Spleen (tissue), 11 donors: ENCODE results near the gene SERTAD3. TPM values are rescaled to one million over a fixed set of nuclear protein-coding genes. Genes with fewer than 3 reads are reported as not detected.
"Not testable (repeated sequence)": the region's sequence is repeated elsewhere in the genome, so short reads cannot be mapped to it uniquely, and the experiment has no call there.

Experiments
- DNase-seq: peaks from one replicate; pipeline ENCODE4 v3.0.0-alpha.2; 2020
- H3K27ac ChIP-seq, 8 donors: fragments of 200-600 bp; sonication (generic) in 7 of 8; 1 replicate in 4 of 8; 2 replicates in 4 of 8; pipeline versions ENCODE4 v1.5.0 to v1.8.0; 2016 to 2021; ENCODE audit warnings: inconsistent platforms in 4 of 8, mild to moderate bottlenecking in 4 of 8, moderate library complexity in 1 of 8
- H3K27me3 ChIP-seq, 7 donors: fragments of 200-600 bp; sonication (generic) in 6 of 7; replicated peaks in 1 of 7; 1 replicate in 4 of 7; 2 replicates in 3 of 7; pipeline versions ENCODE4 v1.5.0 to v1.8.0; 2016 to 2021; ENCODE audit warnings: inconsistent platforms in 3 of 7, mild to moderate bottlenecking in 1 of 7
- H3K36me3 ChIP-seq, 6 donors: fragments of 200-600 bp; sonication (generic) in 5 of 6; 1 replicate in 4 of 6; 2 replicates in 2 of 6; pipeline versions ENCODE4 v1.5.0 to v1.8.0; 2016 to 2021; ENCODE audit warnings: inconsistent platforms in 2 of 6
- H3K4me1 ChIP-seq, 6 donors: fragments of 200-600 bp; sonication (generic) in 5 of 6; 1 replicate in 3 of 6; 2 replicates in 3 of 6; pipeline versions ENCODE4 v1.5.0 to v1.8.0; 2016 to 2021; ENCODE audit warnings: inconsistent platforms in 3 of 6
- H3K4me3 ChIP-seq, 8 donors: fragments of 200-600 bp; sonication (generic) in 7 of 8; 1 replicate in 4 of 8; 2 replicates in 4 of 8; pipeline versions ENCODE4 v1.5.0 to v1.8.0; 2016 to 2021; ENCODE audit warnings: inconsistent platforms in 4 of 8, mild to moderate bottlenecking in 4 of 8, moderate library complexity in 2 of 8
- H3K9me3 ChIP-seq, 8 donors: fragments of 200-600 bp; sonication (generic) in 7 of 8; 1 replicate in 4 of 8; 2 replicates in 4 of 8; pipeline versions ENCODE4 v1.5.0 to v1.8.0; 2016 to 2021; ENCODE audit warnings: inconsistent platforms in 4 of 8
- CTCF ChIP-seq, 11 experiments: fragments of 200-600 bp in 7 of 11; fragments of 450-650 bp in 4 of 11; sonication (generic) in 4 of 11; IDR thresholded peaks in 8 of 11; conservative IDR thresholded peaks in 3 of 11; 1 replicate in 7 of 11; 2 replicates in 4 of 11; pipeline versions ENCODE4 v1.4.0 to v1.8.0; 2016 to 2021; ENCODE audit warnings: antibody characterized with exemption in 11 of 11, inconsistent platforms in 4 of 11, mild to moderate bottlenecking in 1 of 11
- POLR2A ChIP-seq, 3 donors: fragments of 450-650 bp; IDR thresholded peaks; one replicate each; pipeline ENCODE4 v1.5.1; 2017; ENCODE audit warnings: antibody characterized with exemption in 3 of 3, mild to moderate bottlenecking in 1 of 3
- POLR2AphosphoS5 ChIP-seq, 3 donors: sonication (generic); formaldehyde crosslinking; IDR thresholded peaks; one replicate each; pipeline ENCODE4 v1.5.1; 2017; ENCODE audit warnings: antibody characterized with exemption in 3 of 3
- WGBS, 5 donors: extraction: QIAGEN DNeasy Blood & Tissue Kit in 3 of 5; methylation state at CpG; one replicate each; pipeline versions ENCODE4 v1.1.5 to v1.1.7; 2013 to 2018; 5-methylcytosine and 5-hydroxymethylcytosine counted together
- intact Hi-C: fragments of 100-400 bp; cut with DNase I; formaldehyde crosslinking; loops from one replicate; pipeline ENCODE4 v1.15.0; 2023; ENCODE audit warnings: low total_unique reads
- polyA plus RNA-seq, 3 donors: library from polyadenylated mRNA; stranded (reverse); fragments of 200-250 nt; gene quantifications; one replicate each; pipeline ENCODE4 v1.2.1, GENCODE V29; 2013
- total RNA-seq, 7 donors: library from RNA; depleted of rRNA in 3 of 7; stranded (reverse); fragments of >200 nt in 3 of 7; fragmentation: NEBNext Ultra II Directional in 4 of 7; extraction: Animal tissue kit (Norgen Biotek cat#: 25700) in 4 of 7; gene quantifications; one replicate each; pipeline versions ENCODE4 v1.1.0 to v1.2.1, GENCODE V29; 2016 to 2021
- donor health status: healthy with polysubstance abuse.
- donor health status: DM: no; HTN: no; CAD: no; lungs with moderate emphysema.
- donor health status: DM: no; HTN: no; CAD: no.
- donor health status: Bipolar disorder and iron deficiency.
- donor health status: healthy.
- donor health status: DM: no; HTN: no; CAD: no.
- donor health status: DM: yes; HTN: yes; CAD: no.

The SERTAD3 gene
- total and polyA plus RNA-seq, 10 donors = 21.5 to 51.4 (median 28.6) TPM

GRCh38 chr19:40489882-40490230 lies 45.7 kb upstream of the SERTAD3 start:
- intact Hi-C loops = no loop called here
- no peak for DNase-seq
- H3K27me3 ChIP-seq = peaks cover 0 to 58% (median 10%) of the 10 kb centered on the region in 7 donors
- H3K9me3 ChIP-seq = no peaks in the 10 kb centered on the region
- TF ChIP-seq CTCF (IDR thresholded peaks at IDR 0.05 in 8 of 11, conservative IDR thresholded peaks at IDR 0.05 in 3 of 11) = no peak
- no peak for TF ChIP-seq POLR2A (IDR thresholded peaks at IDR 0.05)
- no peak for TF ChIP-seq POLR2AphosphoS5 (IDR thresholded peaks at IDR 0.05)
- H3K36me3 ChIP-seq = no peaks in the 10 kb centered on the region
- WGBS, 5 donors = 60 to 77% (median 68%) methylated on average over 25 of the region's 25 CpGs
- no peak overlapping the region for H3K27ac ChIP-seq
- H3K4me1 ChIP-seq = peaks cover 0 to 6% (median 2%) of the 10 kb centered on the region in 6 donors
- no peak overlapping the region for H3K4me3 ChIP-seq

- Histone ChIP-seq H3K9me3 (no peaks in the 10 kb centered on the region), H3K36me3 (no peaks in the 10 kb centered on the region), H3K4me1 (peaks cover 0 to 6% (median 2%) of the 10 kb centered on the region in 6 donors), H3K27ac (no peak overlapping the region), H3K27me3 (peaks cover 0 to 73% (median 10%) of the 10 kb centered on the region in 7 donors), H3K4me3 (no peak overlapping the region)
- TF ChIP-seq POLR2A (IDR thresholded peaks at IDR 0.05) = no peak
- TF ChIP-seq CTCF (IDR thresholded peaks at IDR 0.05 in 8 of 11, conservative IDR thresholded peaks at IDR 0.05 in 3 of 11) = no peak
- no peak for TF ChIP-seq POLR2AphosphoS5 (IDR thresholded peaks at IDR 0.05)
- intact Hi-C loops = no loop called here
- no peak for DNase-seq
- 88 to 96% (median 95%) methylated on average over 3 of the region's 3 CpGs for WGBS, 5 donors
These were observed 41.9 kb upstream of the SERTAD3 start for GRCh38 chr19:40486017-40486416.

- not testable (repeated sequence) for H3K36me3 ChIP-seq, H3K27ac ChIP-seq
These were observed 31.9 kb upstream of the SERTAD3 start for GRCh38 chr19:40475878-40476644.

GRCh38 chr19:40474737-40475136 lies 30.6 kb upstream of the SERTAD3 start:
- WGBS, 5 donors = 81 to 91% (median 89%) methylated on average over 4 of the region's 4 CpGs
- no peak for TF ChIP-seq CTCF (IDR thresholded peaks at IDR 0.05 in 8 of 11, conservative IDR thresholded peaks at IDR 0.05 in 3 of 11)
- no peak for TF ChIP-seq POLR2A (IDR thresholded peaks at IDR 0.05)
- no peak for TF ChIP-seq POLR2AphosphoS5 (IDR thresholded peaks at IDR 0.05)

More at GRCh38 chr19:40475878-40476644, 31.9 kb upstream of the SERTAD3 start:
- H3K4me3 ChIP-seq, H3K4me1 ChIP-seq, intact Hi-C loops, H3K27me3 ChIP-seq, DNase-seq, H3K9me3 ChIP-seq: not testable (repeated sequence)
- WGBS, 5 donors = 85 to 94% (median 94%) methylated on average over 15 of the region's 15 CpGs

More at GRCh38 chr19:40474737-40475136, 30.6 kb upstream of the SERTAD3 start:
- Histone ChIP-seq H3K27me3 (no peaks in the 10 kb centered on the region), H3K27ac (no peak overlapping the region), H3K4me3 (no peak overlapping the region), H3K4me1 (no peaks in the 10 kb centered on the region), H3K9me3 (no peaks in the 10 kb centered on the region), H3K36me3 (no peaks in the 10 kb centered on the region)
- no peak for DNase-seq
- intact Hi-C loops = no loop called here
